Measurements from ENCODE around the gene ACOXL.

Gene ACOXL

GRCh38 chr2:110764931-110765330 is 32.6 kb downstream of the ACOXL start:
- DNase-seq: no peak

- no peak for DNase-seq
Observed at GRCh38 chr2:110766291-110766690, 33.9 kb downstream of the ACOXL start.

- DNase-seq: no peak
Observed at GRCh38 chr2:110768591-110768990, 36.2 kb downstream of the ACOXL start.

- DNase-seq: peak; percentile 3
Observed at GRCh38 chr2:110770404-110770958, 38.1 kb downstream of the ACOXL start.

- DNase-seq: peak; percentile 51
Observed at GRCh38 chr2:110770959-110771431, 38.6 kb downstream of the ACOXL start.

- DNase-seq: no peak
Observed at GRCh38 chr2:110771547-110772382, 39.4 kb downstream of the ACOXL start.

GRCh38 chr2:110772383-110772755 is 40.0 kb downstream of the ACOXL start:
- DNase-seq: no peak

GRCh38 chr2:110773401-110773921 is 41.1 kb downstream of the ACOXL start:
- no peak for DNase-seq

- no peak for DNase-seq
Observed at GRCh38 chr2:110774701-110775100, 42.3 kb downstream of the ACOXL start.

GRCh38 chr2:110777531-110778311 is 45.3 kb downstream of the ACOXL start:
- DNase-seq: no peak

- DNase-seq: no peak
Observed at GRCh38 chr2:110780461-110780860, 48.1 kb downstream of the ACOXL start.

- no peak for DNase-seq
Observed at GRCh38 chr2:110783196-110783873, 51.0 kb downstream of the ACOXL start.

GRCh38 chr2:110784047-110784631 is 51.8 kb downstream of the ACOXL start:
- no peak for DNase-seq

- no peak for DNase-seq
Observed at GRCh38 chr2:110785439-110785838, 53.1 kb downstream of the ACOXL start.

GRCh38 chr2:110788976-110789375 is 56.6 kb downstream of the ACOXL start:
- DNase-seq: no peak

GRCh38 chr2:110789706-110790105 is 57.3 kb downstream of the ACOXL start:
- DNase-seq: no peak

GRCh38 chr2:110790907-110791306 is 58.5 kb downstream of the ACOXL start:
- no peak for DNase-seq

GRCh38 chr2:110791435-110791834 is 59.1 kb downstream of the ACOXL start:
- DNase-seq: no peak

- DNase-seq: no peak
Observed at GRCh38 chr2:110793034-110793433, 60.7 kb downstream of the ACOXL start.

GRCh38 chr2:110794390-110794789 is 62.0 kb downstream of the ACOXL start:
- DNase-seq: no peak

GRCh38 chr2:110794951-110795350 is 62.6 kb downstream of the ACOXL start:
- DNase-seq: no peak

GRCh38 chr2:110796716-110797301 is 64.4 kb downstream of the ACOXL start:
- no peak for DNase-seq
